ENCODE results near the gene IGF1. TPM values are rescaled to one million over a fixed set of nuclear protein-coding genes. Genes with fewer than 3 reads are reported as not detected.

Gene IGF1
- total and polyA plus RNA-seq, 8 donors, result 15.7 to 99.9 (median 25.7) TPM

DNA sequence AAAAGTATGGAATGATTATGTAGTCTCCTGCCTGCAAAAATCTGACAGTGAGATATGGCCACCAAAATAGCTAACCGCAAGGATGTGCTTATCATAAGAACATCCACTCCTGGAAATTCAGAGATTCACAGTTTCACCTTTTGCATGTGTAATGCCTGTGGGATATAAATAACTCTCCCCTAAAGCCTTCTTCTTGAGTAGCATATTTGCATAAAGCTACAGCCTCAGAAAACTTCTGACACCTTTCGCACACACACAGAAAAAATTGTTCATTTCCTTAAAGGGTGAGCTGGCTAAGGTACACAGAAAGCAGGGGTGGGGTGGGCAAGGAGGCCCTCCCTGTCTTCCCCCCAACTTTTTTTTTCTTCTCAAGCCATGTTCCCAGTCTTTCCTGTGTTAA lies 3.1 kb upstream of the IGF1 start:
- no peak for DNase-seq
- ATAC-seq, result no peak
- TF ChIP-seq, protein P1, sequence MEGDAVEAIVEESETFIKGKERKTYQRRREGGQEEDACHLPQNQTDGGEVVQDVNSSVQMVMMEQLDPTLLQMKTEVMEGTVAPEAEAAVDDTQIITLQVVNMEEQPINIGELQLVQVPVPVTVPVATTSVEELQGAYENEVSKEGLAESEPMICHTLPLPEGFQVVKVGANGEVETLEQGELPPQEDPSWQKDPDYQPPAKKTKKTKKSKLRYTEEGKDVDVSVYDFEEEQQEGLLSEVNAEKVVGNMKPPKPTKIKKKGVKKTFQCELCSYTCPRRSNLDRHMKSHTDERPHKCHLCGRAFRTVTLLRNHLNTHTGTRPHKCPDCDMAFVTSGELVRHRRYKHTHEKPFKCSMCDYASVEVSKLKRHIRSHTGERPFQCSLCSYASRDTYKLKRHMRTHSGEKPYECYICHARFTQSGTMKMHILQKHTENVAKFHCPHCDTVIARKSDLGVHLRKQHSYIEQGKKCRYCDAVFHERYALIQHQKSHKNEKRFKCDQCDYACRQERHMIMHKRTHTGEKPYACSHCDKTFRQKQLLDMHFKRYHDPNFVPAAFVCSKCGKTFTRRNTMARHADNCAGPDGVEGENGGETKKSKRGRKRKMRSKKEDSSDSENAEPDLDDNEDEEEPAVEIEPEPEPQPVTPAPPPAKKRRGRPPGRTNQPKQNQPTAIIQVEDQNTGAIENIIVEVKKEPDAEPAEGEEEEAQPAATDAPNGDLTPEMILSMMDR (IDR thresholded peaks at IDR 0.05), result no peak
- intact Hi-C loops (cut with DNase I), result no loop called here
- Histone ChIP-seq H3K27me3 (no peaks in the 10 kb centered on the region), H3K36me3 (no peaks in the 10 kb centered on the region), H3K4me1 (peaks cover 0 to 24% of the 10 kb centered on the region in 2 donors), H3K4me3 (no peak overlapping the region), H3K9me3 (no peaks in the 10 kb centered on the region), H3K27ac (peak overlapping the region in 1 of 2 donors; percentile 69)

DNA sequence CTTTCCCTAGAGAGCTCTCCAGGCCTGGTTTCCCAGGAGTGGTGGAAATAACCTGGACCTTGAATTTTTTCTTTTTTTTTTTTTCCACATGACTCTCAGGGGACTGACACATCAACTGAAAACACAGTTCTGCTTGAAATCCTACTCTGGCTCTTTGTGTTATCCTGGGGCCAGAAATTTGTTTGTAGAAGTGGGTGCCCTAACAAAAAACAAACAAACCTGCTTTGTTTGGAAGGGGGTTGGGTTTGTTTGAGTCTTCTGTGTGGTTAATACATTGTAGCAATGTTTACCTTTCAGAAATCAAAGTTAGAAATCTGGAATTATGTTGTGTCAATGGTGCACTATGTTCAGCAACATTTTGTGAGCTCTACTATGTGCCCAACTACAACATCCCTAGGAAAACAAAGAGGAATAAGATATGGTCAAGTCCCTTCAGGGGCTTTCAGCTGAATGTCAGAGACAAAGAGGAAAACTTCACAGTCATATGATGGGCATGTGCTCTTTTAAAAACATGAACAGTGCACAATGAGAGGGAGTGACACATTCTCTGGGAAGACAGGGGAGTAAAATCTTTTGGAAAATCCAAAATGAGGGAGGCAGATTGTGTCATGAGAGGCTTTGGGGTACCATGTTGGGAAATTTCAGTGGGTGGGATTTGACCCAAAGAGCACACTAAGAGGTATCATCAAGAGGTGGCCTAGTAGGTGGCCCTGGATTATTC lies 1.5 kb upstream of the IGF1 start:
- no peak for DNase-seq
- TF ChIP-seq, protein P1 (IDR thresholded peaks at IDR 0.05), result no peak
- Histone ChIP-seq H3K36me3 (no peaks in the 10 kb centered on the region), H3K4me3 (no peak overlapping the region), H3K9me3 (no peaks in the 10 kb centered on the region), H3K4me1 (peaks cover 0 to 24% of the 10 kb centered on the region in 2 donors), H3K27me3 (no peaks in the 10 kb centered on the region), H3K27ac (no peak overlapping the region)
- intact Hi-C loops (cut with DNase I), result no loop called here
- no peak for ATAC-seq

DNA sequence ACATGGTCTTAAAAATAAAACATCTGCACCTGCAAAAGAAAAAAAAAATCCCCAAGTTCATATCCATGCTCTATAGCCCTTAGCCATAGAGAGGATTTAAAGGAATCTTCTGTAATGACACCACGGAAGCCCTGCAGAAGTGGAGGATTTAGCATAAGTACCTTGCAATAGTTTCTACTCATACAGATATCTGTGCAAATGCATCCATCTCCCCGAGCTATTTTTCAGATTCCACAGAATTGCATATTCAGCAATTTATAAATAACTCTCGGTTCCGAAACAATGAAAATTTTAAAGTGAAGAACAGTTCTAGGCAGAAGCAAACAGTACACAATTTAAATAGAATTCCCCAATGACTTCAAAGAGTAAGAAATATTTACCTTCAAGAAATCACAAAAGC lies 424 bp downstream of the IGF1 start:
- ATAC-seq (no peak), DNase-seq (no peak)
- peak overlapping the region; percentile 34 to 82 for H3K27ac ChIP-seq
- peaks cover 8 to 32% of the 10 kb centered on the region in 2 donors for H3K4me1 ChIP-seq
- TF ChIP-seq, protein P1 (IDR thresholded peaks at IDR 0.05), result no peak
- no peaks in the 10 kb centered on the region for H3K36me3 ChIP-seq
- intact Hi-C loops (cut with DNase I), result no loop called here
- H3K9me3 ChIP-seq, result no peaks in the 10 kb centered on the region
- H3K27me3 ChIP-seq, result no peaks in the 10 kb centered on the region
- H3K4me3 ChIP-seq, result peak overlapping the region; percentile 21 to 27

DNA sequence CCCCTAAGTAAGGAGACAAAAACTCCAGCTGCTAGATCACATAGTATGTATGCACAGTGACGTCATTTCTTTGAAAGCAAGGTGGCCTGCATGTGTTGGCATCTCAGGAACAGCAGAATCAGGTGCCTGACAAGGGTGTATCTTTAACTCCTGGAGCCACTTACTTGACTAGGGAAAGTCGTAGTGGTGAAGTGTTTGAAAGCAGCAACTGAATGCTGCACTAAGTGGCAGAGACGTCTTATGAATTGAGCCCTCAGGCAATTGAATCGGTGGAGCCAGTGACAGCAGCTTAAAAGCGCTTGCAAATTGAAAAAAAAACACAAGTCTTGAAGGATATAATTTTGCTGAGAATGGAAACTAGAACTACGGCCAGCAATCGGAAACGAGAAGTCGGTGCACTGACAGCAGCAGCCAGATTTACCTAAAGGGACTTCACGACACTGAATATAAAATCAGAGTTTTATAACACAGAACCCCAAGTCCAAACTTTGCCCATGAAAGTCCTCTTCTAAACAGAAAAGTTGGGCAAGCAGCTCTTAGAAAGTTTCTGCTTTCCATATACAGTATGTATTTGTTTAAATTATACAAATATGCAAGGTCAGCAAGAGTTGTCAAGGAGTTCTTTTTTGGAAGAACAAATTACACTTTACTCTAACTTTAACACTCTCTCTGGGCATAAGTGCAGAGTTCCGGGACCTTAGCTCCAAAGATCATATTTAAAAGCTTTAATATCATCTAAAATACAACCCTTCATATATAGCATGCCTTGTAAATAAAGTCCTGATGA lies 1.1 kb downstream of the IGF1 start:
- TF ChIP-seq, protein P1 (IDR thresholded peaks at IDR 0.05), result no peak
- peaks cover 14 to 32% of the 10 kb centered on the region in 2 donors for H3K4me1 ChIP-seq
- H3K9me3 ChIP-seq, result no peaks in the 10 kb centered on the region
- peak overlapping the region; percentile 14 to 82 for H3K27ac ChIP-seq
- intact Hi-C loops (cut with DNase I), result no loop called here
- peak overlapping the region; percentile 21 to 27 for H3K4me3 ChIP-seq
- ATAC-seq, result peak; percentile 53
- no peak for DNase-seq
- no peaks in the 10 kb centered on the region for H3K27me3 ChIP-seq
- H3K36me3 ChIP-seq, result no peaks in the 10 kb centered on the region

DNA sequence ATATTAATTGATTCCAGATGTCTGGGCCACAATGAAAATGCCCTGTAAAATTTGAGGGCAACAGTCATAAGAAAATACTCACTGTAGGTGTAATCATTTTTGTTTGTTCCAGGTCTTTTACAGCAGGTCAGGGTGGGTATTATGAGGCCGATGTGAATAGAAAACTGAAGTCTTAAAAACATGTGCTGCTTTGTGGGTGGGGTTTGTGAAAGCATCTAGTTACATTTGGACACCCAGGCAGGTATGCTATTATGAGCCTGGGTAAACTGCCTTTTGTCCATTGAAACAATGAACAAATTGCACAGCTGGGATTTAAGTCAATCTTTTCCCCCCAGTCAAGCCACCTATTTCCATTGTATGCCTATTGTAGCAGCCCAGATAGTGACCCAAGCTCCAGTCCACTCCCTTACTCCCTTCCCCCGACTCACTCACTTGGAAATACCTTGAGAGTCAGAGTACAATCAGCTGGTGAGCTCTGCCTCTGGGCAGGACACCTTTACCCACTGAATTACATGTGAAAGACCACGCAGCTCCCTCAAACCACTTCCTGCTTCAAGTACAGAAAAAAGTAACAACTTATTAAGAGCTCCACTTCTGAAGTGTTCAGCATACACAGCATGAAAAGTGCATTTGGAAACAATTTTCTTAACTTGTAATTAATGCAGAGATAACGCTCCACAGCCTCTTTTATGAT lies 1.8 kb downstream of the IGF1 start:
- peak overlapping the region; percentile 21 to 27 for H3K4me3 ChIP-seq
- no peak for DNase-seq
- peak; percentile 57 for ATAC-seq
- intact Hi-C loops (cut with DNase I), result no loop called here
- H3K4me1 ChIP-seq, result peaks cover 18 to 29% of the 10 kb centered on the region in 2 donors
- no peaks in the 10 kb centered on the region for H3K27me3 ChIP-seq
- peak overlapping the region; percentile 14 to 82 for H3K27ac ChIP-seq
- TF ChIP-seq, protein P1 (IDR thresholded peaks at IDR 0.05), result no peak
- H3K9me3 ChIP-seq, result no peaks in the 10 kb centered on the region
- no peaks in the 10 kb centered on the region for H3K36me3 ChIP-seq
